Hematopoietic multipotent progenitor cell treated with erythropoietin and hydrocortisone succinate and interleukin-3 and kit ligand, for 17 days (in vitro differentiated cells): ENCODE results near the gene AASDH.

Experiments
- DNase-seq: peaks from one replicate; pipeline ENCODE4 v3.0.0-alpha.2; 2015; ENCODE audit warnings: low spot score

The AASDH gene

GRCh38 chr4:56387023-56388001, at the start of gene AASDH:
Gene AASDH (minus strand): TSS chr4:56387491. CDS start chr4:56384299, 3,192 bp downstream.
- DNase-seq, result peak; percentile 92

DNA sequence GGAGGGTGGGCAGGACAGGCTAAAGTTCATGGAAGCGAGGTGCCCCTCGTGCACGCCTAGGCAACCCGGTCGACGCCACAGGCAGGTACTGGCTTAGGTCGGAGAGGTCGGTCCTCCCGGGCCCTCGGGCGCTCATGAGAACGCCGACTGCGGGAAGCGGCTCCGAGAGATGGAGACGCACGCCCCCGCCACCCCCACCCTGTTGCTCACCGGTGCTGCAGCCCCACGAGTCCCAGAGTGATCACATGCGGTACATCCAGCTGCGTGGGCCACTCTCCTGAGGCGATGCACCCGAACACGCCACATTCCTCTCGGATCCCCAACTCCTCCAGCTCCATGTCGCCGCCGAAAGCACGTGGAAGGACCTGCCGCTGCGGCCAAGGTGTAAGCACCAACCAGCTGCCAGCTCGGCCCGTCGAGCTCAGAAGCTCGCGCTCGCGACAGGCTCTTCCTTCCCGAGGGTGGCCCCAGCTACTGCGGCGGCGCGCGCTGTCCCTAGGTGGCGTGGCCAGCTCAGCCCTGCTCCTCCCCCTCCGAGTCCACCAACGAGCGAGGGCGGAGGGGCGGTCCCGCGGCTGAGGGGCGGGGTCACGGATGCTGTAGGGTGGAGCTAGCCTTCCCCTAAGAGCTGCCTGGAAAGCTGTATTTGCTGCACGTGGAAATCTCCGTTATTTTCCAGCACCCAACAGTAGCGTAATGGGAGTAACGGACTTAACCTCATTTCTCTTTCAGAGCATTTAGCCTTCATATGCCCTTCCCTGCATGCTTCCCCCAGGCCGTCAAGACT, 48.0 kb upstream of the AASDH start, which contains the start of gene PPAT:
TSS of gene PPAT (minus strand) at position 476 of the 787 bp plus-strand sequence. CDS start at position 338, 138 bp downstream.
- DNase-seq, result peak; percentile 97

- DNase-seq, result peak; percentile 44
Measured at GRCh38 chr4:56434599-56435139, 47.4 kb upstream of the AASDH start.

- DNase-seq, result no peak
Measured at GRCh38 chr4:56433280-56433679, 46.0 kb upstream of the AASDH start.

GRCh38 chr4:56430203-56430602, 42.9 kb upstream of the AASDH start:
- DNase-seq, result no peak

- no peak for DNase-seq
Measured at GRCh38 chr4:56427179-56427578, 39.9 kb upstream of the AASDH start.

- DNase-seq, result no peak
Measured at GRCh38 chr4:56426273-56426672, 39.0 kb upstream of the AASDH start.

GRCh38 chr4:56425518-56425917, 38.2 kb upstream of the AASDH start:
- DNase-seq, result no peak

DNA sequence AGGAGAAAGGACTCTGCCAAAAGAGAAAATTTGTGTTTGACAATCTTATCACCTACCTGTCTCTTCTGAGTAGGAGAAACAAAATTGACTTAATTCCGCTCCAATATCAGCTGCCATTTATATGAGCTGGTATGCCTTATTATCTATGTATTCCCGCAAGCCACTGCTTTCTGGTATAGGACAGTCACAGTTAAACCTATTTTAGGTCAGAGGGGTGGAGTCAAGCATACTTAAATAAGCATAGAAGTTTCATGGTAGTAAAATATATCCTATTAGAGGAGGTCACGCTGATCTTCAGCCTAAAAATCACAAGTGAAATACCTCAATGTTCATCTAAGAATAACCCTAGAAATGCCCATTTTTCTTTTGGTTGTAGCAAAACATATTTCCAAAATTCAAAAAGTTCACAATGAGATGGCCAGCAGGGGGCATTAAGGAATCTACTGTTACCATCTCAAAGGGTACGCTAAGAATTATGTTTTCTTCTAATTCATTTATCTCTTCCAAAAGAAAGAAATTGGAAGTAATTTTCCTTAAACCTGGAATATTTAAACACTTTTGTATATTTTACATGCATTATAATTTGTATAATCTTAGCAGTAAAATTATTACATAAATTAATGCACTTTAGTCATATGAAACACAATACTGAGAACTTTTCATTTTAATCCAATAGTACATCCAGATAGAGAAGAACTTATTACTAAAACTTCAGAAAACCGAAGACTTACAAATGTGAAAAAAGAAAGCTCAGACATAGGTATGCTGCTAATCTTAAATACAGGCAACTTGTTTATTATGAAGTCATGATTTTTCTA, 37.6 kb upstream of the AASDH start:
- DNase-seq, result peak; percentile 80

- DNase-seq, result no peak
Measured at GRCh38 chr4:56424176-56424575, 36.9 kb upstream of the AASDH start.

GRCh38 chr4:56417396-56417795, 30.1 kb upstream of the AASDH start:
- DNase-seq, result no peak

GRCh38 chr4:56416349-56416748, 29.1 kb upstream of the AASDH start:
- no peak for DNase-seq

DNA sequence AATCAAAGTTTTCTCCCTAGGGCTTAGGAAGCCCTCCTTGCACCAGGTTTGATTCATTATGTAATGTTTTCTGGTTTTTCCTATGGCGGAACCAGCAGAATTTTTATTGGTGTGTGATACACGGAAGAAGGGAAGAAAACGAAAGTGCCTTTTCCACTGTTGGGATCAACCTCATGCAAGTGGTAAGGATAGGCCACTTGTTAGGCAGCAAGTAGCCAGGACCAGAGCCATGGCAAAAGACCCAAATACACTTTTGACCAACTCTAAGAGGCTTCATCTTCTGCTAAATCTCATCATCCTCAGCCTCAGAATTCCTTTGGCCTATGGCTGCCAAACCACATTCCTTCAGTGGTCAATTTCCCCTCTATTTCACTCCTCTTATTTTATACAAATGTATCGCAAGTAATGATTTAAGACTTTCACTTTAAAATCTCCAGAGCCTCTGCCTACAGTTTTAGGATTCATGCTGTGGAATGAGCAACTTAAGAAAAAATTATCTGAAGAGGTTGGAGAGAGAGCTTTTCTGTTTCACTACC, 26.9 kb upstream of the AASDH start:
- no peak for DNase-seq

GRCh38 chr4:56410247-56411062, 23.2 kb upstream of the AASDH start:
- DNase-seq, result peak; percentile 58

DNA sequence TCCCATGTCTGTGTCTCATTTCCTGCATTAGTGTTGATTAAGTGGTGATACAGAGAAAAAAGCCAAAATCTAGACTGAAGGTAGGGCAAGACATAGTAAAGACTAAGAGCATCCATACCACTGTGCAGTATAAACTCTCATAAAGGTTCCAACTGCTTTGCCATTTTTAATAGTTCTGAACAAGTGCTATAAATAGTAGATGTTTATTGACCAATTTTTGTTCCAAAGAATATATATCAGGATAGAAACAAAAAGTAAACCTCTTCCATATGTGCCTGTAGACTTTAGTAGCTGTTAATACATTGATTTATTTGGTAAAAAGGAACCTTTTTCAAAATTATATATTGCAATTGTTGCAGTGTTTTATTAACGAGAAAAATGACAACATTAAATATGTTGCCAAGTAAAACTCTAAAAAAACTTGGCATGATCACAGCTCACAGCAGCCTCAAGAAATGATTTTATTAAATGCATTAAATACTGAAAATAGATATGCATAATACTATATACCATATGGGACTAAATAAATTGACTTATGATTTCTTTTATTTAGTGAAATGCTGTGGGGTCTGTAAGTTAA, 22.3 kb upstream of the AASDH start:
- DNase-seq, result no peak

DNA sequence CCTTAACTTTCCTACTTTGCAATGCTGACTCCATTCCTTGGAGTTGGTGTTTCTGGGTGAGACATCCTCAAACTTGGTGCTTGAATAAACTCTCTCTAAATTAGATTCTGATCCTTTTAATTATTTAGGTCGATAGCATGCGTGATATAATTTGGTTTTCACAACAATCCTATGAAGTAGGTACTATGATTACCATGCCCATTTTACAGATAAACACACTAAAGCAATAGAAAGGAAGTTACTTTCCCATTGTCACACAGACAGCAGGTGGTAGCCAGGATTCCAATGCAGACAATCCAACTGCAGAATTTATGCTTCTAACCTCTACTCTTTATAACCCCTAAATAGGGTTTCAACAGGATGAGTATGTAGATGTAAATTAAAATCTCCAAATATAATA, 21.7 kb upstream of the AASDH start:
- no peak for DNase-seq

GRCh38 chr4:56406151-56406550, 18.9 kb upstream of the AASDH start:
- DNase-seq, result no peak

DNA sequence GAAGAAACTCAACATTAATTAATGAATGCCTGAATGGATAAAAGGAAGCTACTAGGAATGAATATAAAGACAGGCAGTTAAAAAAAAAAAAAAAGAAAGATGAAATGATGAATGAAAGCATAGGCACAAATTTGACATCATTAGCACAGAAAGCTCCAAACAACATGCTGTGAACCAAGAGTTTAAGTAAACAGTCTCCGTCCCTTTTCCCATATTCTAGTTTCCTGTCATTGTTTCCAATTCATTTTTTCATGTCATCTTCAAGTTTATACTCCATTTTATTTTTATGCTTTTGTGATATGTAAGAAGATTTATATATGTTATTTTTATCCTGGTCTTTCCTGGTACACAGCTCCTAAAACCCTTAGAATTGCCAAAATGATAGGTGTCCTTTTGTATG, 17.7 kb upstream of the AASDH start:
- DNase-seq, result no peak

- no peak for DNase-seq
Measured at GRCh38 chr4:56400560-56400959, 13.3 kb upstream of the AASDH start.

- DNase-seq, result no peak
Measured at GRCh38 chr4:56391270-56391669, 4.0 kb upstream of the AASDH start.
